ENCODE measurements around the gene CD300LF.

The CD300LF gene

DNA sequence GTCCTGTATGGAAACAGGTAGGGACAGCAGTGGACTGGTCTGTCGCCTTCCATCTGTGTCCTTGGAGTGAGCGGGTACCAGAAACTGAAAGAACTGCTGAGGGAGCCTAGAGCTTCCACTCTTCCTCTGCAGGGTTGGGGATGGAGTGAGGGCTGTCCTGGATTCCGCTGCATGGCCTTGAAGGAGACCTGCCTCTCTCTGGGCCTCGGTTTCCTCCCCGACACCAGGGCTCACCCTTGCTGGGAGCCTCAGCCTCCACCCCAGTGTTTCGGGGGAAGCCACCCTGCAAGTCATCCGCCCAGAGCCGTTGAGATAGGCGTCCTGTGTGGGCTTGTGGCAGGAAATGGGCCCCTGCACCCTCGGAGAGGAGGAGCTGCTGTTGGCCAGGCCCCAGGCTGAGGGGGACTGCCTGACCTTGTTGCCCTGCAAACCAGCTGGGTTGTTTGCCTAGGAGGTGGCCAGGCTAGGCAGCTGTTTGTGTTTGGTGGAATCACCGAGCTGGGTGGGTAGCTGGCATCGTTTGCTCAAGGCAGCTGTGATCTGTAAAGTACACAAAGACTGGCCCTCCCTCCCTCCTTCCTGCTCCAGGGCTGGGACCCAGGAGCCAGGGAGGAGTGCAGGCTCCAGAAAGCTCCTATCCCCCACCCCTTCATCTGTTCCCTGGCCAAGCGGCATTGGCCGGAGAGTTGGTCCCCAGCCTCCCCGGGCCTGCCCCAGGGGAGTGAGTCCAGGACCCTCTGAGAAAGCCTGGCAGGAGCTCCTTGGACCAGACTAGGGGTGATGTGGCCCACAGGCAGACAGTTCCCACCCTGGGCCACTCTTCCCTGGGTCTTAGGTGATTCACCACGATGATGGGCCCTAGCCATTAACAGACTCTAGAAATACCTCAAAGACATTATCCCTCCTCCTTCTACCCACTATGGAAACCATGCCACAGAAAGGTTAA, 25.6 kb upstream of the CD300LF start:
- H3K4me3 ChIP-seq (ENCODE audit: low read length in 2 of 2) = peak overlapping the region; percentile 43 to 44

DNA sequence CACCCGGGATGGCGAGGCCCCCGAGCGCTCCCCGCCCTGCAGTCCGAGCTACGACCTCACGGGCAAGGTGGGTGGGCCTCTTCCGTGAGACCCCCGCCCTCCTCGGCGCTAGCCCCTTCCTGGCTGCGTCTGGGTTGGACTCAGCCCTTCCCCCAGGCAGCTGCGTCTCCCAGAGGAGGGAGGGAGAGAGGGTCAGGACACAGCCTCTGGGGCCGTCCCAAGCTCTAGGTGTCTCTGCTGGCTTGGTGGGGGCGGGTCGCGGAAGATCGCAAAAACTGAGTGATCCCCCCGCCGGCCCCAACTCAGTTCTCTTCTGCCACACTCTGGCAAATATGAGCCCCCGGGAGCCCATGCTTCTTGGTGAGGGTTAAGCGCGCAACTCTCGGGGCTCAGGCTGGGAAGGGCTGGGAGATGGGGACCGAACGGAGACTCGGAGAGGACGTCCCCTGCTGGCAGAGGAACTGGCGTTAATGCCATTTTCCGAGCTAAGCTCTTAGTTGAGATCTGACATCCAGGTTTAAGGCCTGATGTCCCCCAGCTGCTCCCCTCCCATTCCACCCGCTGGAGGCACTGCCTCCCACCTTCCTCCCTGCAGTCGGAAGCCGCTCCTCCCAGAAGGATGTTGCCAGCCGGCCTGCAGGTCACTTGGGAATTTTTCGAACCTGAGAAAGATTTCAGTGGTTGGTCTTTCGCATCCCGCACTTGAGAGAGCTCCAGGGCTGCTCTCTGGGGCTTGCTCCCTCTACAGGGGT, 24.8 kb upstream of the CD300LF start:
- no peaks in the 10 kb centered on the region for H3K9me3 ChIP-seq (ENCODE audit: control insufficient read depth in 2 of 2, low read length in 2 of 2)
- H3K27me3 ChIP-seq (ENCODE audit: control insufficient read depth in 1 of 2, insufficient read depth in 2 of 2, low read length in 2 of 2) = peaks cover 51 to 66% of the 10 kb centered on the region in 2 donors
- no peak overlapping the region for H3K9ac ChIP-seq (ENCODE audit: low read length in 2 of 2)
- no peaks in the 10 kb centered on the region for H3K36me3 ChIP-seq (ENCODE audit: control insufficient read depth in 2 of 2, insufficient read depth in 2 of 2, low read length in 2 of 2)
- no peak overlapping the region for H3K27ac ChIP-seq (ENCODE audit: low read length)
- peak overlapping the region; percentile 43 to 52 for H3K4me3 ChIP-seq (ENCODE audit: low read length in 2 of 2)
- H3K4me1 ChIP-seq (ENCODE audit: control insufficient read depth, insufficient read depth, low read length) = peaks cover 15% of the 10 kb centered on the region

More for the DNA sequence above, 25.6 kb upstream of the CD300LF start:
- Histone ChIP-seq H3K36me3 (ENCODE audit: control insufficient read depth in 2 of 2, insufficient read depth in 2 of 2, low read length in 2 of 2) (no peaks in the 10 kb centered on the region), H3K9ac (ENCODE audit: low read length in 2 of 2) (peak overlapping the region in 1 of 2 donors; percentile 42), H3K27ac (ENCODE audit: low read length) (no peak overlapping the region), H3K27me3 (ENCODE audit: control insufficient read depth in 1 of 2, insufficient read depth in 2 of 2, low read length in 2 of 2) (peaks cover 44 to 58% of the 10 kb centered on the region in 2 donors), H3K9me3 (ENCODE audit: control insufficient read depth in 2 of 2, low read length in 2 of 2) (no peaks in the 10 kb centered on the region), H3K4me1 (ENCODE audit: control insufficient read depth, insufficient read depth, low read length) (peaks cover 15% of the 10 kb centered on the region)

DNA sequence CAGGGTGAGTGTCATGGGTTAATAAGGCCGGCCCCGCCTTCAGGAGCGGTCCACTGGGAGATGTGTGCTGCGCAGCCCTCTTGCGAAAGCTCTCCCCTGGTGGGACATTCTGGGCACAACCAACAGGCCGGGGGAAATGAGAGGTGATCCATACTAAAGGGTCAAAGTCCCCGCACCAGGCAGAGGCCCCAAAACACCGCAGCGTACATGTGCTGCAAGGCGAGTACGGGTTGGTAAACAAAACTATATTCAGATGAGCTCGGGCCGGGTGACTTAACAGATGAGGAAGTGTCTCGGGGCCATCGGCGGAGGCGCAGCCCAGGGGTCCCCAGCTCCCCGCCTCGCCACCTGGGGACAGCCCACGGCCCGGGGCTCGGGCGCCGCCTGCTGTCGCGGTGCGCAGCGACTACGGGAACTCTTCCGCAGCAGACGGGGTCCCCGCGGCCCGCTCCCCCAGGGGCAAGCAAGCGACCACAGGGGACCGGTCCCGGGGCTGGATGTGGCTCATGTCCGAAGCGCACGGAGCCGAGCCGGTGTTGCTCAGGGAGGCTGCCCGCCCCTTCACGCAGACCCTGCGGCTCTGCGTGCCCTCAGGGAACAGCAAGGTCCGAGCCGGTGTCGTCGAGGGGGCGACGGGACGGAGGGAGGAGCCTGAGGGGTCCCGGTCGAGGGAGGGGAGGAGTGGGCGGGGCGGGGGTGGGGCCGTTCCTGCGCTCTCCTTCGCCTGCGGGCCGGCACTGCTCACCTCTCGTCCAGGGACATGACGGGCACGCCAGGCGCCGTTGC, 24.0 kb upstream of the CD300LF start, which contains the start of gene RAB37:
RAB37 (plus strand) TSS at position 744 of the 786 bp plus-strand sequence; CDS start at position 761, 17 bp downstream.
- H3K9me3 ChIP-seq (ENCODE audit: control insufficient read depth in 2 of 2, low read length in 2 of 2) = no peaks in the 10 kb centered on the region
- no peak within 1 kb of the TSS for H3K27ac ChIP-seq (ENCODE audit: low read length)
- H3K27me3 ChIP-seq (ENCODE audit: control insufficient read depth in 1 of 2, insufficient read depth in 2 of 2, low read length in 2 of 2) = peaks cover 51 to 61% of the 10 kb centered on the region in 2 donors
- peak within 1 kb of the TSS in 1 of 2 donors; percentile 42 for H3K9ac ChIP-seq (ENCODE audit: low read length in 2 of 2)
- peaks cover 12% of the 10 kb centered on the region for H3K4me1 ChIP-seq (ENCODE audit: control insufficient read depth, insufficient read depth, low read length)
- H3K36me3 ChIP-seq (ENCODE audit: control insufficient read depth in 2 of 2, insufficient read depth in 2 of 2, low read length in 2 of 2) = no peaks in the 10 kb centered on the region
- peak within 1 kb of the TSS; percentile 43 to 52 for H3K4me3 ChIP-seq (ENCODE audit: low read length in 2 of 2)

DNA sequence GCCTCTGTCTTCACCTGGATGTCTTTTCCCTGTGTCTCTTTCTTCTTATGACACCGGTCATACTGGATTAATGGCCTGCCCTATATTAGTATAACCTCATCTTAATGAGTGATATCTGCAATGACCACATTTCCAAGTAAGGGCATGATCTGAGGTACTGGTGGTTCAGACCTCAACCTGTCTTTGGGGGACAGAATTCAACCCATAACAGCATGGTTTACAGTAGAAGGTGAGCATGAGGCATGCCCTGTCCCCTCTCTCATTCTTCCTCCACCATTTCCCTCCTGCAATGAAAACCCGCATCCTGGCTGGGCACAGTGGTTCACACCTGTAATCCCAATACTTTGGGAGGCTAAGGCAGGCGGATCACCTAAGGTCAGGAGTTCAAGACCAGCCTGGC, 21.5 kb upstream of the CD300LF start:
- H3K9me3 ChIP-seq (ENCODE audit: control insufficient read depth in 2 of 2, low read length in 2 of 2) = no peaks in the 10 kb centered on the region
- H3K27me3 ChIP-seq (ENCODE audit: control insufficient read depth in 1 of 2, insufficient read depth in 2 of 2, low read length in 2 of 2) = peaks cover 42 to 53% of the 10 kb centered on the region in 2 donors
- H3K4me3 ChIP-seq (ENCODE audit: low read length in 2 of 2) = no peak overlapping the region
- no peaks in the 10 kb centered on the region for H3K36me3 ChIP-seq (ENCODE audit: control insufficient read depth in 2 of 2, insufficient read depth in 2 of 2, low read length in 2 of 2)
- H3K9ac ChIP-seq (ENCODE audit: low read length in 2 of 2) = no peak overlapping the region
- no peak overlapping the region for H3K27ac ChIP-seq (ENCODE audit: low read length)
- peaks cover 12% of the 10 kb centered on the region for H3K4me1 ChIP-seq (ENCODE audit: control insufficient read depth, insufficient read depth, low read length)

DNA sequence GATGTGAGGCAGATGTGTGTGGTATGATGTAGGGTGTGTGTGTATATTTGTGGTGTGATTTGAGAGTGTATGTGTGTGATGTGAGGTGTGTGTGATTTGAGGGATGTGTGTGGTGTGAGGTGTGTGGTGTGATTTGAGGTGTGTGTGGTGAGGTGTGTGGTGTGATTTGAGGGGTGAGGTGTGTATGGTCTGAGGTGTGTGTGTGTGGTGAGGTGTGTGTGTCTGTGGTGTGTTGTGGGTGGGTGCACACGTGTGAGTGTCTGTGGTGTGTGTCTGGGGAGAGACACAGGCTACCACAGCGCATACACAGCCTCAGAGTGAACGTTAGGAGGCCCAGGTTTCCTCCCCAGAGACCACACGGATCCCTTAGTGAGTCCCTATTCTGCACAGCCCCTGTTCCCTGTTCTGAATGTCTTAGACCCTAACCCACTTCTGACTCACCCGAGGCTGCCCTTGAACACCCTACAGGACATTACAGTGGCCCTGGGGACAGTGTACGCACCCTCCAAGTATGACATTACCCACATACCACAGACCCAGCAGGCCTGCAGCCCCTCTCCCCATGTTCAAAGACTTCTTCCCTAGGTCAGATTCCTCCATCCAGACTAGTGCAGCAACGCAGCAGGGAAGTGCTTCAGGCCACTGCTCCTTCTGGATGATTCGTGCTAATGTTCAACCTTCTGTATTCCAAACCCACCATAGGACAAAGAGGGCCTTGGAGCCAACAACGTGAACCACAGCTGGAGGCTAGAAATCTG, 20.8 kb upstream of the CD300LF start:
- Histone ChIP-seq H3K4me1 (ENCODE audit: control insufficient read depth, insufficient read depth, low read length) (peaks cover 12% of the 10 kb centered on the region), H3K9me3 (ENCODE audit: control insufficient read depth in 2 of 2, low read length in 2 of 2) (no peaks in the 10 kb centered on the region), H3K36me3 (ENCODE audit: control insufficient read depth in 2 of 2, insufficient read depth in 2 of 2, low read length in 2 of 2) (no peaks in the 10 kb centered on the region), H3K27ac (ENCODE audit: low read length) (no peak overlapping the region), H3K4me3 (ENCODE audit: low read length in 2 of 2) (no peak overlapping the region), H3K27me3 (ENCODE audit: control insufficient read depth in 1 of 2, insufficient read depth in 2 of 2, low read length in 2 of 2) (peaks cover 35 to 46% of the 10 kb centered on the region in 2 donors), H3K9ac (ENCODE audit: low read length in 2 of 2) (no peak overlapping the region)

DNA sequence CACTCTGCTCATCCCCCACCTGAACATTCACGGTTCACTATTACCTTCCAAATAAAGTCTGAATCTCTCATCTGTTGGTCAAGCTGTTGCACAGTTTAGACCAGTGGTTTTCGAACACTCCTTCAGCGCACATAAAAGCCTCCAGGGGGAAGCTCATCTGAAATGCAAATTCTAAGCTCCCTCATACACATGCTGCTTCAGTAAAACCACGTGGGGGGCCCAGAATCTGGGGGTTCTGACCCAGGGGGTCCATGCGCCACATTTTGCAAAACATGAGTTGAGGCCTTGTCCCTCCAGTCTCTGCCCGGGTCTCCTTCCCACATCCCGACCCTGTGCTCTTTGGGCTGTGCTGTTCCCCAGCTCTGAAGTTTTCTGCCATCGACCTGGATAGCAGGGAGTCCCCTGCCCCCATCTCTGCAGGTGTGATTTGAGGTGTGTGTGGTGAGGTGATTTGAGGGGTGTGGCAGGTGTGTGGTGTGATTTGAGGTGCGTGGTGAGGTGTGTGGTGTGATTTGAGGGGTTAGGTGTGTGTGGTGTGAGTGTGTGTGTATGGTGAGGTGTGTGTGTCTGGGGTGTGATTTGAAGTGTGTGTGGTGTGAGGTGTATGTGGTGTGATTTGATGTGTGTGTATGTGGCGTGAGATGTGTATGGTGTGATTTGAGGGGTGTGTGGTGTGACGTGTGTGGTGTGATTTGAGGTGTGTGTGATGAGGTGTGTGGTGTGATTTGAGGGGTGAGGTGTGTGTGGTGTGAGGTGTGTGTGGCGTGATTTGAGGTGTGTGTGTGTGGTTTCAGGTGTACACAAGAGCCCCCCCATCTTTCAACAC, 19.5 kb upstream of the CD300LF start:
- Histone ChIP-seq H3K27me3 (ENCODE audit: control insufficient read depth in 1 of 2, insufficient read depth in 2 of 2, low read length in 2 of 2) (peaks cover 23 to 33% of the 10 kb centered on the region in 2 donors), H3K36me3 (ENCODE audit: control insufficient read depth in 2 of 2, insufficient read depth in 2 of 2, low read length in 2 of 2) (no peaks in the 10 kb centered on the region), H3K4me1 (ENCODE audit: control insufficient read depth, insufficient read depth, low read length) (peaks cover 2% of the 10 kb centered on the region), H3K9ac (ENCODE audit: low read length in 2 of 2) (no peak overlapping the region), H3K4me3 (ENCODE audit: low read length in 2 of 2) (no peak overlapping the region), H3K27ac (ENCODE audit: low read length) (no peak overlapping the region), H3K9me3 (ENCODE audit: control insufficient read depth in 2 of 2, low read length in 2 of 2) (no peaks in the 10 kb centered on the region)

DNA sequence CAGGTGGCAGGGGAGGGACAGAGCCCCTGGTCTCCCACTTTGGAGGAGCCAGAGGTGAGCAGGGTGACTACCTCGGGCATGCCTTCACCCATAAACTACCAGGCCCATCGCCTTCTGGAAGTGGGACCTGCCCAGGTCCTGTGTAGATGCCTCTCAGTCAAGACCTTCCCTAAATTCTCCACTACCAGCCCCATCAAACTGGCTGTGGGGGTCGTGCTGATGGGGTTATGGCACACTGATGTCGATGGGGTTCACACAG, 18.6 kb upstream of the CD300LF start:
- Histone ChIP-seq H3K9ac (ENCODE audit: low read length in 2 of 2) (no peak overlapping the region), H3K36me3 (ENCODE audit: control insufficient read depth in 2 of 2, insufficient read depth in 2 of 2, low read length in 2 of 2) (no peaks in the 10 kb centered on the region), H3K27me3 (ENCODE audit: control insufficient read depth in 1 of 2, insufficient read depth in 2 of 2, low read length in 2 of 2) (peaks cover 18 to 23% of the 10 kb centered on the region in 2 donors), H3K4me3 (ENCODE audit: low read length in 2 of 2) (no peak overlapping the region), H3K27ac (ENCODE audit: low read length) (no peak overlapping the region), H3K9me3 (ENCODE audit: control insufficient read depth in 2 of 2, low read length in 2 of 2) (no peaks in the 10 kb centered on the region), H3K4me1 (ENCODE audit: control insufficient read depth, insufficient read depth, low read length) (no peaks in the 10 kb centered on the region)

DNA sequence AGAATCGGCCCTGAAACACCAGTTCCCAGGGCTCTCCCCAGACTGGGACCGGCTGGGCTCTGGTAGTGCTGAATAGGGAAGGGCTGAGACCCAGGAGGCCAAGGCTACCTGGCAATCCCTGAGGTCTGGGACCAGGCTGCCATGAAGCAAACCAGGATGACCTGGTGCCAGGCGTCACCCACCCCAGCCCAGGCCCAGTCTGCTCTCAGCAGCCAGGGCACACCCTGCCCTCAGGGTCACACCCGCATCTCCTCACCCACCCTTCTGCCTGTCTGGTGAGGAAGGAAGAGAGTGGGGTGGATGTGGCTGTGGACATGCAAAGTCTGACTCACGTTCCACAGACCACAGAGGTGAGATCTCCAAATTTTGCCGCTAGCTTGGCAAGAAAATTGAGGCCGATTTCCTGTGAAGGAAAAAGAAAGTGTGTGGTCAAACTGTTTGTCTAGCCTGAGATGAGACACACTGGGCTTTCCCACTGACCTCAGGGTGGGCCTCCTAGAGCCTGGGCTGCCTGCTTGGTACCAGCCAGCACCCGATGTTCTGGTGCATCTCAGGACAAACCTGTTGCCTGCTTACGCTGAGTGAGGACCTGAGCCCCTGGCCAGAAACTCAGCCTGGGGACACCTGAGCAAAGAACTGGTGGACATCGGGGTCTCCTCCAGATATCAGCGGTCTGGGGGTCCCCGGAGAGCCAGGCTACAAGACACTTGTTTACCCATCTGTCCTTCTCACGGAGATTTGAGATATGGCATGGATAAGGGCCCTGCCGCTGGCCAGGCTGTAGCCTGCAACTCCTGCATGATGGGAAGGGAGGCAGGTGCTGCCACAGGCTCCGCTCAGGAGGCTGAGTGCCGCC, 18.0 kb upstream of the CD300LF start:
- Histone ChIP-seq H3K27ac (ENCODE audit: low read length) (no peak overlapping the region), H3K9me3 (ENCODE audit: control insufficient read depth in 2 of 2, low read length in 2 of 2) (no peaks in the 10 kb centered on the region), H3K9ac (ENCODE audit: low read length in 2 of 2) (no peak overlapping the region), H3K4me3 (ENCODE audit: low read length in 2 of 2) (no peak overlapping the region), H3K27me3 (ENCODE audit: control insufficient read depth in 1 of 2, insufficient read depth in 2 of 2, low read length in 2 of 2) (peaks cover 18 to 21% of the 10 kb centered on the region in 2 donors), H3K36me3 (ENCODE audit: control insufficient read depth in 2 of 2, insufficient read depth in 2 of 2, low read length in 2 of 2) (no peaks in the 10 kb centered on the region), H3K4me1 (ENCODE audit: control insufficient read depth, insufficient read depth, low read length) (no peaks in the 10 kb centered on the region)

DNA sequence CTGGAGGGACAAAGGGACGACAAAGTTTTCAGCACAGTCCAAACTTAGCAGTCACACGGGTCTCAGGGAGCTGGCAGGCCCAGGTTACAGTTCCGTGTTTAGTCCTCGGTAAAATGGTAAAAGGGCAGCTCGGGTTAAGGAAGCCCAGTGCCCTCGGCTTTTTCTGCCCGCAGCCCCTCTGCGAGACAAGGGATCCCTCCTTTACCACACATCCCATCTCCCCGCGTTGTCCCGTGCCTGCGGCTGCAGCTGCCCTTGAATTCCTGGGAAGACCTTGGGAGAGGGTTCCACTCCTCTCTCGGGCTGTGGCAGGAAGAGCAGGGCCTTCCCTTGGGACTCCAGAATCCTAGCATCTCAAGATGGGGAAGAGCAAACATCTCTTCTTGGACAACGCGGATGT, 17.1 kb upstream of the CD300LF start:
- Histone ChIP-seq H3K4me1 (ENCODE audit: control insufficient read depth, insufficient read depth, low read length) (no peaks in the 10 kb centered on the region), H3K27ac (ENCODE audit: low read length) (no peak overlapping the region), H3K27me3 (ENCODE audit: control insufficient read depth in 1 of 2, insufficient read depth in 2 of 2, low read length in 2 of 2) (peaks cover 18 to 21% of the 10 kb centered on the region in 2 donors), H3K9me3 (ENCODE audit: control insufficient read depth in 2 of 2, low read length in 2 of 2) (no peaks in the 10 kb centered on the region), H3K4me3 (ENCODE audit: low read length in 2 of 2) (no peak overlapping the region), H3K9ac (ENCODE audit: low read length in 2 of 2) (no peak overlapping the region), H3K36me3 (ENCODE audit: control insufficient read depth in 2 of 2, insufficient read depth in 2 of 2, low read length in 2 of 2) (no peaks in the 10 kb centered on the region)
